Stimulated activated naive CD8-positive, alpha-beta T cell treated with anti-CD3 and anti-CD28 coated beads, Interleukin-15, amount 100 ng/mL, for 72 hours (primary cell): ENCODE measurements around the gene CADPS2.

Source experiments
- ATAC-seq: fragments of 150-1000 bp; cut with Tn5 transposase; 2 replicates; pipeline ENCODE4 v1.10.0; 2021; ENCODE audit warnings: mild to moderate bottlenecking, moderate library complexity
- DNase-seq, 2 donors: peaks; one replicate each; pipeline ENCODE4 v3.0.0; 2021 to 2022
- H3K27ac Mint-ChIP-seq, 2 donors: one replicate each; pipeline ENCODE4 v1.8.0; 2022; ENCODE audit warnings: mild to moderate bottlenecking in 2 of 2, mixed read lengths in 2 of 2, moderate library complexity in 2 of 2
- H3K27me3 Mint-ChIP-seq: one replicate; pipeline ENCODE4 v1.8.0; 2022; ENCODE audit warnings: mixed read lengths
- H3K4me1 Mint-ChIP-seq: one replicate; pipeline ENCODE4 v1.8.0; 2022; ENCODE audit warnings: mild to moderate bottlenecking, mixed read lengths
- H3K4me3 Mint-ChIP-seq, 2 donors: one replicate each; pipeline ENCODE4 v1.8.0; 2022; ENCODE audit warnings: mild to moderate bottlenecking in 2 of 2, mixed read lengths in 2 of 2, moderate library complexity in 1 of 2
- H3K9me3 Mint-ChIP-seq, 2 donors: one replicate each; pipeline ENCODE4 v1.8.0; 2022; ENCODE audit warnings: mixed read lengths in 2 of 2

Gene CADPS2

DNA sequence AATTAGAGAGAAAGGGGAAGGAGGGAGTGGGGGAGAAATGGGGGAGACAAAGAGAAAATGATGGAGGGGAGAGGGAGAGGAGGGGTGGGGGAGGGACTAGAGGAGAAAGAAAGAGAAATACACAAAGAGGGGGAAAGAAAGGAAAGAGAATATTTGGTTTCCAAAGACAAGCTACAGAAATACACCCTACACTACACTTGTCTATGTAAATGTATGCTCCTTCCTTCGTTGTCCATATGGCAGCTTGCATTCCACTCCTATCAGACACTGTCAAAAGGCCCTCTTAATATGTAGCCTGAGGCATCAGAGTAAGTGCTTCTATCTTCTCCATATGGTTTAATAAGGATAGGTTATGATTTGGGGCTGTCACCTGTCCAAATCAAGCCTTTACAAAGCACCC lies 488.9 kb downstream of the CADPS2 start:
- Mint-ChIP-seq H3K27ac (no peak overlapping the region), H3K4me1 (no peaks in the 10 kb centered on the region), H3K27me3 (no peaks in the 10 kb centered on the region), H3K4me3 (no peak overlapping the region), H3K9me3 (peaks cover 6 to 15% of the 10 kb centered on the region in 2 donors)
- DNase-seq (no peak), ATAC-seq (no peak)

- no peaks in the 10 kb centered on the region for H3K4me1 Mint-ChIP-seq
- H3K4me3 Mint-ChIP-seq: no peak overlapping the region
- DNase-seq (no peak), ATAC-seq (no peak)
- no peaks in the 10 kb centered on the region for H3K27me3 Mint-ChIP-seq
- H3K9me3 Mint-ChIP-seq: peaks cover 6% of the 10 kb centered on the region in 2 donors
- no peak overlapping the region for H3K27ac Mint-ChIP-seq
Observed at GRCh38 chr7:122394512-122394911, 491.7 kb downstream of the CADPS2 start.

GRCh38 chr7:122384528-122384927 lies 501.7 kb downstream of the CADPS2 start:
- Mint-ChIP-seq H3K27me3 (no peaks in the 10 kb centered on the region), H3K9me3 (peaks cover 0 to 6% of the 10 kb centered on the region in 2 donors), H3K4me1 (no peaks in the 10 kb centered on the region), H3K4me3 (no peak overlapping the region), H3K27ac (no peak overlapping the region)
- no peak for ATAC-seq
- no peak for DNase-seq

DNA sequence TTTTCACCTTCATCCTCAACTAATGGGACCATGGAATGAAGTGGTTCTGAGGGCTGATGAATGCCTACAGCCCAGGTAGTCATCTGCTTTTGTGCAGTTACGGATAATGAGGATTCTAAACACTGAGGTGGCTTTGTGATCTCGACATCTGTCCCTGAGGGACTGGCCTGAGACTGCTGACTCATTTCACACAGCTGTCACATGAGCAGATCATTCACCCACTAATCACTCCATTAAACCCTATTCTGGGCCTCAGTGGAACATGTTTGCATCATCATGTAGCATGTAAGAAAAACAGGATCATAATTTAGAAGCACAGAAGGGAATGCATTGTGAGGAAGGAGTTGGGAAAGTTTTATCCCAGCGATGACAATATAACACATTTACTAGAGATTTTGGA lies 502.3 kb downstream of the CADPS2 start:
- no peaks in the 10 kb centered on the region for H3K27me3 Mint-ChIP-seq
- peaks cover 0 to 6% of the 10 kb centered on the region in 2 donors for H3K9me3 Mint-ChIP-seq
- ATAC-seq (no peak), DNase-seq (no peak)
- H3K27ac Mint-ChIP-seq: no peak overlapping the region
- H3K4me3 Mint-ChIP-seq: no peak overlapping the region
- H3K4me1 Mint-ChIP-seq: no peaks in the 10 kb centered on the region

- Mint-ChIP-seq H3K27ac (no peak overlapping the region), H3K9me3 (peaks cover 0 to 6% of the 10 kb centered on the region in 2 donors), H3K4me1 (no peaks in the 10 kb centered on the region), H3K27me3 (no peaks in the 10 kb centered on the region), H3K4me3 (no peak overlapping the region)
- ATAC-seq (no peak), DNase-seq (no peak)
Observed at GRCh38 chr7:122380992-122381391, 505.3 kb downstream of the CADPS2 start.

DNA sequence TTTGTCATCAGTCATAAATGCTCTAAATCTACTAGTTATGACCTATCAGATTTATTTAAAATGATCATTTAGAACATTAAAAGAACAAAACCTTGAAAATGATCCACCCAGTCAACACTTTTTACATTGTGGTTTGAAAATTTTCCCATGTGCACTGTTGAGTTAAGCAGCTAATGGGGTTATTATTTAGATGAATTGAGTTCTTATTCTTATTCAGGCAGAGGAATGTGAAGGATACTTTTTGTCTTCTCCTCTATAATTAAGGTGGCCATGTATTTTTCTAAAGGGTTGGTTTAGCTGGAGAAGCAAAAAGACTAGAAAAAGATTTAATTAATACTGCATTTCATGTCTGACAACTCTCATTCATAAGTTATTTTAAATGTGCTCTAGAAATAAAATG lies 506.8 kb downstream of the CADPS2 start:
- Mint-ChIP-seq H3K27ac (no peak overlapping the region), H3K27me3 (no peaks in the 10 kb centered on the region), H3K4me1 (no peaks in the 10 kb centered on the region), H3K4me3 (no peak overlapping the region), H3K9me3 (peaks cover 0 to 6% of the 10 kb centered on the region in 2 donors)
- DNase-seq (no peak), ATAC-seq (no peak)

DNA sequence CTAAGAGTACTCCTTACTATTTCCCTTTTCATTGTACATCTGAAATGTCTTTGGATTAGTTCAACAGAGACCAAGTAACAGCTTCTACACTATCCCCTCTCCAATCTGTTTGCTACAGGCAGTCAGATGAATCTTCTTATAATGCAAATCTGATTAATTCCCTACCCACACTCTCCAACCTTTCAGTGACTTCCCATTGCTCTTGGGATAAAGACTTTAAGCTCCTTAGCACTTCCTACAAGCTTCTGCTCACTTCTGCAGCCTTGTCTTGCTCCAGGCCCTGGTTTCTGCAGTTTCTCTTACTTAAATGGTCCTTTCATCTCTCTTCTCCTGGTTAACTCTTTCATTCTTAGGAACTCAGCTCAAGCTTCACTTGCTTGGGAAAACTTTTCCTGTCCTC lies 516.5 kb downstream of the CADPS2 start:
- DNase-seq (no peak), ATAC-seq (no peak)
- no peak overlapping the region for H3K4me3 Mint-ChIP-seq
- H3K27me3 Mint-ChIP-seq: no peaks in the 10 kb centered on the region
- no peaks in the 10 kb centered on the region for H3K4me1 Mint-ChIP-seq
- no peak overlapping the region for H3K27ac Mint-ChIP-seq
- peaks cover 0 to 7% of the 10 kb centered on the region in 2 donors for H3K9me3 Mint-ChIP-seq

DNA sequence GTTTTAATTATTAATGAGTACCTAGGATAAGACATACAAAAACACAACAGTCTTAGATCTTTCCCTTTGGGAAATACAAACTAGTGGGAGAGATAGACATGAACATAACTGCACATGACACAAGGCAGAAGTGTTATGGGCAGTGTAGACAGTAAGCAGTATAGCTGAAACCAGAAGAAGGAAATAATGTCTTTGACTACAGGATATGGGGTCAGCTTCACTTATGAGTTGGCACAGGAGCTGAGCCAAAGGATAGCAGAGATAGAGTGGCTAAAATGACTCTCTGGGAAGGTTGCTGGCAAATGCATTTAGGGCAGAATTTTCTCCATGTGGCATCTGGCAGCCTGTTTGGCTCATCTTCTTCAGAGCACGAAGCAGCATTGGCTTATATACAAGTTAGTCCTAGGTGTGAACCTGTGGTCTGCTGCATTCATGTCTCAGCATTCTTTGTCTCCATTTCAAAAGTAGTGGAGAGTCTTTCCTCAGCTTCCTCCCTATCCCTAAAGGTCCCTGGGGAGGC lies 521.4 kb downstream of the CADPS2 start:
- DNase-seq (no peak), ATAC-seq (no peak)
- H3K9me3 Mint-ChIP-seq: no peaks in the 10 kb centered on the region
- H3K4me3 Mint-ChIP-seq: no peak overlapping the region
- no peak overlapping the region for H3K27ac Mint-ChIP-seq
- H3K27me3 Mint-ChIP-seq: no peaks in the 10 kb centered on the region
- no peaks in the 10 kb centered on the region for H3K4me1 Mint-ChIP-seq

GRCh38 chr7:122363144-122363543 lies 523.1 kb downstream of the CADPS2 start:
- Mint-ChIP-seq H3K4me3 (no peak overlapping the region), H3K9me3 (no peaks in the 10 kb centered on the region), H3K4me1 (no peaks in the 10 kb centered on the region), H3K27me3 (no peaks in the 10 kb centered on the region), H3K27ac (no peak overlapping the region)
- ATAC-seq (no peak), DNase-seq (no peak)

DNA sequence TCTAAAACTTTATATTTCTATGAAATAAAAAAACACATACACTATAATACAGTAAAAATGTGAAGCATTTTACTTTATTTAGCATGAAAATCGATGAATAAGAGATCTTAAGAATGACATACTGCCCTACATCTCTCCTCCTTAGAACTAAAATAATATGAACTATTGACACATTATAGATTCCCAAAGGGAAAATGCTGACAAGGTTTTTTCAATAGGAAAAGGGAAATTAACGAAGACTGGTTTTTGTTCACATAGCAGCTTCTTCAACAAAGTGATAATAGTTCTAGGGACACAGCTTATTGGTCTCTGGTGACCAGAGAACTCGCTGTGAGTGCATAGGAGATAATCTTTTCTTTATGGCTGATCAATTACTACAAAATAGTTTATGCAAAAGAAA lies 523.8 kb downstream of the CADPS2 start:
- H3K27ac Mint-ChIP-seq: no peak overlapping the region
- no peak for ATAC-seq
- no peaks in the 10 kb centered on the region for H3K27me3 Mint-ChIP-seq
- H3K4me3 Mint-ChIP-seq: no peak overlapping the region
- no peaks in the 10 kb centered on the region for H3K9me3 Mint-ChIP-seq
- H3K4me1 Mint-ChIP-seq: no peaks in the 10 kb centered on the region
- DNase-seq: no peak

DNA sequence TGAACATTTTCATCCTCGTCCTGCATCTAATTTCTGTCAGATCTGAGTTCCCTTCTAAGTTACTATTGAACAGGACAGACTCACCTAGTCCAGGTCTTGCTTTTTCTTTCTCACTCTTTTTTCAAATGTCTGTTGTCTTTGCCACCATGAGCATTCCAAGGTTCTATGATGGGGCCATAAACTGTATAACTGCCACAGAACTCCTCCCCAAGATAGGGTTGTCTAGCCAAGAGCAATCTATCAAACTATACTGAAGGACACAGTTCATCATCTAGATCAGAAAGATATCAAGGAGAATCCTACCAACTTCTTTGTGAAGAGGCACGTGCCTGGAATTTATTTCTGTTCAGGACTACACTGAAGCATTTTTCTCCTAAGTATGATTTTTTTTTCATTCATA lies 531.6 kb downstream of the CADPS2 start:
- no peak overlapping the region for H3K27ac Mint-ChIP-seq
- no peaks in the 10 kb centered on the region for H3K27me3 Mint-ChIP-seq
- no peak for DNase-seq
- H3K4me1 Mint-ChIP-seq: no peaks in the 10 kb centered on the region
- no peaks in the 10 kb centered on the region for H3K9me3 Mint-ChIP-seq
- ATAC-seq: no peak
- no peak overlapping the region for H3K4me3 Mint-ChIP-seq

GRCh38 chr7:122352454-122352853 lies 533.8 kb downstream of the CADPS2 start:
- Mint-ChIP-seq H3K27me3 (no peaks in the 10 kb centered on the region), H3K9me3 (no peaks in the 10 kb centered on the region), H3K4me3 (no peak overlapping the region), H3K4me1 (no peaks in the 10 kb centered on the region), H3K27ac (no peak overlapping the region)
- DNase-seq: no peak
- ATAC-seq: no peak

DNA sequence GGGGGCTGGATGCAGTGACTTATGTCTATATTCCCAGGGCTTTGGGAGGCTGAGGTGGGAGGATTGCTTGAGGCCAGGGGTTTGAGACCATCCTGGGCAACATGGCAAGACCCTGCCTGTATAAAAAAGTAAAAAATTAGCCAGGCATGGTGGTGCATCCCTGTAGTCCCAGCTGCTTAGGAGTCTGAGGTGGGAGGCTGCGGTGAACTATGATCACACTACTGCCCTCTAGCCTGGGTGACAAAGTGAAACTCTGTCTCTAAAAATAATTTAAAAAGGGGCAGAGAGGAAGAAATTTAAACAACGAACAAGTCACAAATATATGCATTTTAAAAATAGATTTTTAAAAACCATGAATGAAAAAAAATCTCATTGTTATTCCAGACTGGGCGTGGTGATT lies 535.6 kb downstream of the CADPS2 start:
- H3K27me3 Mint-ChIP-seq: no peaks in the 10 kb centered on the region
- no peaks in the 10 kb centered on the region for H3K4me1 Mint-ChIP-seq
- DNase-seq: no peak
- ATAC-seq: no peak
- H3K4me3 Mint-ChIP-seq: no peak overlapping the region
- no peak overlapping the region for H3K27ac Mint-ChIP-seq
- no peaks in the 10 kb centered on the region for H3K9me3 Mint-ChIP-seq

DNA sequence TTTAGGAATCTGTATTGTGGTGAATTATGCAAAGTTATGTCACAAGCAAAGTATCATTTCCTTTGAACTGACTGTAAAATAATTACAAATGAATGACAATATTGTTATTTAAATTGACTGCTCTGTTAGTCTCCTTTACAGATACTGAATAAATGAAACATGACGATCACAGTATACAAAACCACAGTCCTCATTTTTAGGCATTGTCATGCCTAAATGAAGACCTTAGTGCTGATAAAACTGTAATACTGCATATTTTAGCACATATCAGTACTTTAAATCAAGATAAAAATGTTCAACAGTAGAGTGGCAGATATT lies 542.0 kb downstream of the CADPS2 start:
- Mint-ChIP-seq H3K27me3 (no peaks in the 10 kb centered on the region), H3K27ac (no peak overlapping the region), H3K4me1 (no peaks in the 10 kb centered on the region), H3K9me3 (no peaks in the 10 kb centered on the region), H3K4me3 (no peak overlapping the region)
- no peak for ATAC-seq
- no peak for DNase-seq

- H3K4me3 Mint-ChIP-seq: no peak overlapping the region
- ATAC-seq: no peak
- no peaks in the 10 kb centered on the region for H3K4me1 Mint-ChIP-seq
- H3K27ac Mint-ChIP-seq: no peak overlapping the region
- no peaks in the 10 kb centered on the region for H3K27me3 Mint-ChIP-seq
- no peak for DNase-seq
- no peaks in the 10 kb centered on the region for H3K9me3 Mint-ChIP-seq
Observed at GRCh38 chr7:122343601-122344302, 542.5 kb downstream of the CADPS2 start.

DNA sequence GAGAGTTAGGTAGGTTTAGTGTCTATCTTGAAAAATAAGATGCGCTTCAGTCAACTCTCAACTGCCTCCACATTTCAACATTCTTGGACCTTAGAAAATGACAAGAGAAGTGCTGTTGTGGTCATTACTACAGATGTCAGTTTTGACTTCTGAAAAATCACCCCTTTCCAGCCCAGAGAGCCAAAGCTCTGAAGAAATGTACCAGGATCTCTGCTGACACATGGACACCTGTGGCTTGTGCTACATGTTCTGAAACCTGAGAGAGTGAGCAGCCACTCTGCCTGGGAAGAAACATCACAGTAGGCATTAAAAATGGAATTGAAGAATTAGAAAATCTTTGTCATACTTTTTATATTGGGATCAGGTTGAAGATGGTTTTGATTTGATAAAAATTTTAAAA lies 545.8 kb downstream of the CADPS2 start:
- no peak overlapping the region for H3K27ac Mint-ChIP-seq
- no peak overlapping the region for H3K4me3 Mint-ChIP-seq
- no peak for ATAC-seq

More for the DNA sequence above, 545.8 kb downstream of the CADPS2 start:
- Mint-ChIP-seq H3K27me3 (no peaks in the 10 kb centered on the region), H3K9me3 (no peaks in the 10 kb centered on the region), H3K4me1 (no peaks in the 10 kb centered on the region)
- DNase-seq: no peak
